Stimulated activated CD4-positive, alpha-beta T cell treated with anti-CD3 and anti-CD28 coated beads, Interleukin-1b, Interleukin-23, amount 100 ng/mL, for 48 hours (primary cell): ENCODE data around the gene ATXN1.
"Not testable (repeated sequence)": the region's sequence is repeated elsewhere in the genome, so short reads cannot be mapped to it uniquely, and the experiment has no call there.

Experiments used
- DNase-seq: peaks from one replicate; pipeline ENCODE4 v3.0.0-alpha.2; 2020

ATXN1 gene

DNA sequence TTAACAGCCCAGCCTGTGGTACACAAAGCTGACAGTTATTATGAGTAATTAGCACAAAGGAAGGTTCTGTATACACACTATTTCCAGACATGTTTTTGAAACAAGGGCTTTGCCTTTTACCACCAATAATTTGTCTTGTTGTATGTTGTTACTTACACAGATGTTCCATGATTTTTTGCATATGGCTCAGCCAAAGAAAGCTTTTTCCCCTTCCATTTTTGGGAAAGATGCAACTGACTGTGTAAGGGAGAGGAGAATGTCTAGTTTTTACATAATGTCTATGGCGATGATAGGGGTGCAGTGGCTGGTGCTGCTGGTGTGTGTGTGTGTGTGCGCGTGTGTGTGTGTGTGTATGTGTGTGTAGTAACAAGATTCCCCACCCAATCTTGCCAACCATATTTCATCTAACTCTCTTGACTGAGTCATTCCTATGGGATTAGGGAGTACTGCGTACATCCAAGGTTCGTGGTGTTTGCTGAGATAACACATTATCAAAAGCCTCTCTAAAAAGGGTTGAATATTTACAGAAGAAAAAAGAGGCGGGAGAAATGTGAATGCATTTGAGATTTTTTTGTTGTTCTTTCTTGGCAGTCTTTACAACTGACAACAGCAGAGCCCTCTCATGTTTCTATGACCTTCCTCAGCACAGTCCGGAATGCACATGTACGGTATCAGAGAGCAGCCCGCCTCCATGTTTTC is 330.7 kb downstream of the ATXN1 start:
- DNase-seq = no peak

DNA sequence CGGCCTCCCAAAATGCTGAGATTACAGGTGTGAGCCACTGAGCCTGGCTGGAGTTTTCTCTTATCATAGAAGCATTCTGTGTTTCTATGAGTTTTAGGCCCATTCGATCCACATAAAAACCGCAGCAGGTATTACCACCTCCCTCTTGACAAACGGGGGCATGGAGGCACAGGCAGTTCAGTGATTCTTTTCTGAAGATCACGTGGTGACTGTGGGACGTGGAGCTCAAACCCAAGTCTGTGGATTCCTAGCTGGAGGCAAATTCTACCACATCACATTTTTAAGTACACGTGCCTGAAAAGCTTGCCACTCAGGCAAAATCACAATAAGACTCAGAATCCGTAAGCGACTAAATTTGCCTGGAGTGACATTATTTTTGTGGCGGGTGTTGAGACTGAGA is 331.6 kb downstream of the ATXN1 start:
- DNase-seq = no peak

DNA sequence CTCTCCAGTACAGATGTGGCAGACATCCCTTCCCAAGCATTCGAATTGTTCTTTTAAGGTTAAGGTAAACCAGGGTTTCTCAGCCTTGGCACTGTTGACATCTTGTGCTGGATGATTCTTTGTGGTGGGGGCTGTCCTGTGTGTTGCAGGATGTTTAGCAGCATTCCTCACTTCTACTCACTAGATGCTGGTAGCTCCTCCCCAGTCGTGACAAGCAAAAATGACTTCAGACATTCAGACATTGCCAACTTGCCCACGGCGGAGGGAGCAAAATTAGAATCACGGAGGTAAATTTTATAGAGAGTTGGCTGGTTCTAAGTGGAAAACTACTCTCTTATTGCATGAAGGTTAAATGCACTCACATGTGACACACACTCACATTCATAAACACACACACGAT is 334.1 kb downstream of the ATXN1 start:
- no peak for DNase-seq

DNA sequence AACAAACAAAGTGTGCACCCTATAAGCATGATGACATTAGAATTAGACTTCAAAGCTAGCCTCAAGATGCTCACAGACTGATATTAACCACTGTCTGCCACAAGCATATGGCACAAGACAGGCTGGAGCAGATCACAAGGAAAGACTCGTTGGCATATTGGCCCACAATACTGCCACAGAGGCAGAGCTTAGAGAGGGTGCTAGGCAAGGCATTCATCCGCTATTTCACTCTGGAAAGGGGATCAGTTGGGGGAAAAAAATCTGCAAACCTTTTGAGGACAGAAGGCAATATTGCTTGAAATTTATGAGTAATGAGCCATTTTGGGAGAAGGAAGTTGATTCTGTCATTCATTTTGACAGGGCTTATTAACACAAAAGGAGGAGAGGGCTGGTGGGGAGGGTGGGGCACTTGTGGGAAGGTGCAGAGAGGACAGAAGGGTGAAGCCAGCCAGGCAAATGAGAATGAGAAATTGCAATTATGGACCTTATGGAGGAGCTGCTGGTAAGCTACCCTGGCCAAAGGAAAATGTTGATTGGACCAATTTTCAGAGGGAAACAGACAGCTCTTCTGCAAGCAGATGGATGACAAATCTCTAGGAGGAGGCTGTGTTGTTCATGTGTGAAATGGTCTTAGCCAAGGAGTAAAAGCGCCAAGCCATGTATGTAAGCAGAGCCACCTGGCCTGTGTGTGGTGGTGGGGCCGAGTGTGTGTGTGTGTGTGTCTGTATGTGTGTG is 335.2 kb downstream of the ATXN1 start:
- no peak for DNase-seq

GRCh38 chr6:16421462-16421960 is 339.7 kb downstream of the ATXN1 start:
- no peak for DNase-seq

- peak; percentile 61 for DNase-seq
Observed at GRCh38 chr6:16420715-16421461, 340.4 kb downstream of the ATXN1 start.

GRCh38 chr6:16420337-16420714 is 340.9 kb downstream of the ATXN1 start:
- DNase-seq = no peak

GRCh38 chr6:16419636-16420336 is 341.5 kb downstream of the ATXN1 start:
- no peak for DNase-seq

DNA sequence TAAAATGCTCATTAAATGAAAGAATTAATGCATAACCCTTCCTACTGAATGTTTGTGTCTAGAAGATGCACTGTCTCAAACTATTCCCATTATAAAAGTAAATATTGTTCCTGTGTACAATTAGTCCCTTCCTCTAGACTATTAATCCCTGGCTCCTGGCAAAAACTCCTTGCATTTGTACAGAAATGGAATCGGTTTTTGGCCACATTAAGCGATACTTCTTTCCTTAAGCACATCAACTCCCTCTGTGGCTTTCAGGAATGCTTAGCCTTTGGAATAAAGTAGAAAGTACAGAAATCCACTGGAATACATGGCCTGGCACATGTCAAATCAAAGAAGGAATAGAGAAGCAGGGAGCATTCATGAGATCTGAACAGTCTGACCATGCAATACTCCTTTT is 343.1 kb downstream of the ATXN1 start:
- no peak for DNase-seq

- DNase-seq = no peak
Observed at GRCh38 chr6:16415677-16416076, 345.6 kb downstream of the ATXN1 start.

GRCh38 chr6:16414205-16414604 is 347.1 kb downstream of the ATXN1 start:
- DNase-seq = peak; percentile 46

GRCh38 chr6:16413399-16413798 is 347.9 kb downstream of the ATXN1 start:
- DNase-seq = peak; percentile 37

- no peak for DNase-seq
Observed at GRCh38 chr6:16412982-16413381, 348.3 kb downstream of the ATXN1 start.

GRCh38 chr6:16412171-16412570 is 349.1 kb downstream of the ATXN1 start:
- no peak for DNase-seq

DNA sequence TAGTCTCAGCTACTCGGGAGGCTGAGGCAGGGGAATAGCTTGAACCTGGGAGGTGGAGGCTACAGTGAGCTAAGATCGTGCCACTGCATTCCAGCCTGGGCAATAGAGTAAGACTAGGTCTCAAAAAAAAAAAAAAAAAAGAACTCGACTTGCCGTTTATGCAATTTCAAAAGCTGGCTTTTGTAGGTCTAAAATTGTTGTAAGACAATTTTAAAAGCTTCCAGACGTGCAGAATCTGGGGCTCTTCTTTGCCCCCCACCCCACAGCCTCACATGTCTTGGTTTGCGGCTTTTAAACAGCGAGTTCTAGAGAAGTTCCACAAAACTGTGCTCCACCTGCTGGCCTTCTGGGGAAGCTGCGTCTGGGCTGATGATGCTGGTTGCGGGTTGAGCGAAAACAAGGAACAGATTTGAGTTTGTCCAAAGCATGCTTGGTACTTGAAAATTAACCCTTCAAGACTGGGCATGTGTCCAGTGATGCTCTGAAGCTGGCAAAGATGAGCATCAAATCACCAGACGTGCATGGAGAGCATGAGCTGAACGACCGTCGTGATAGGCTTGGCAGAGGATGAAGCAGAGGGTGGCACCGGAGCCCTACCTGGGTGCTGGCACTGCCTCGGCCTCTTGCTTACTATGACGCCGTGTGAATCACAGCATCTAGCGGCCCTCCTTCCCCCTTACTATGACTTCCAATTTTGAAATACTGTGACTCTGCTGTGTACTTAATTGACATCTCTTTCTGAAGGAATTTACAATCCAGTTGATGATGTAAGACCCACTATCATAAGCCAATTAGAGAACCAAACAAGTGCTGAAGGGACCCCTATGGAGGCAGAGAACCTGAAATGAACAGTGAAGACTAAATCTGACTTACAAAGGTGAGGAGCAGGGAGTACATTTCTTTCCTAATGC is 351.5 kb downstream of the ATXN1 start:
- peak; percentile 61 for DNase-seq

DNA sequence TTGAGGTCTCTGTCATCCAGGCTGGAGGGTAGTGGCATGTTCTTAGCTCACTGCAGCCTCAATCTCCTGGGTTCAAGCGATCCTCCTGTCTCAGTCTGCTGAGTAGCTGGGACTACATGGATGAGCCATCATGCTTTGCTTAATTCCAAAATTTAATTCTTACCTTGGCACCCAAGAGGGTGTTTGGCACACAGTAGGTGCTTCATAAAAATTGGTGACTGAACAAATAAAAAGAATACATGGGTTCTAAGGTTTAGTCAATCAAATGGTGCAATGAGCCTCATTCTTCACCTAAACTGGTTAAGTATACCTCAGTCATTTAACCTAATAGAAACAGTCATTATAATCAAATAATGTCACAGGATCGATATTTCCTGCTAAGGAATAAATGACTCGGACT is 352.5 kb downstream of the ATXN1 start:
- no peak for DNase-seq

- DNase-seq = no peak
Observed at GRCh38 chr6:16406966-16407365, 354.3 kb downstream of the ATXN1 start.

GRCh38 chr6:16406538-16406937 is 354.7 kb downstream of the ATXN1 start:
- DNase-seq = not testable (repeated sequence)

DNA sequence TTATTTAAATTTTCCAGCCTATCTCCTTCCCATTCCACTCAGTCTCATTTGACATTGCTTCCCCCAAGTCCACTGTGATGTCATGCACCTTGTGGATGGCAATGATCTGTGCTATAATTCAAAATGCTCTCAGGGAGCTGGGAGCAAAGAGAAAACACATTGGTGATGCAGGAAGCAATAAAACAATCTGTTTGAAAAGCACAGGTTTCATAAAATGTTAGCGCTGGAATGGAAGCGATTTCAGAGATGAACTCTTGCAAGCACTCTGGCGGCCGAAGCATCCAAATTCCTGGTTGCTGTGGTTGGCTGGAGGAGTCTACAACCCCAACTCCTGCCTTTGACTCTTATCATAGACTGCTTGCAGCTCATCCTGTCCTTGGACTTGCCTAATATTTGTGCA is 355.9 kb downstream of the ATXN1 start:
- DNase-seq = no peak

DNA sequence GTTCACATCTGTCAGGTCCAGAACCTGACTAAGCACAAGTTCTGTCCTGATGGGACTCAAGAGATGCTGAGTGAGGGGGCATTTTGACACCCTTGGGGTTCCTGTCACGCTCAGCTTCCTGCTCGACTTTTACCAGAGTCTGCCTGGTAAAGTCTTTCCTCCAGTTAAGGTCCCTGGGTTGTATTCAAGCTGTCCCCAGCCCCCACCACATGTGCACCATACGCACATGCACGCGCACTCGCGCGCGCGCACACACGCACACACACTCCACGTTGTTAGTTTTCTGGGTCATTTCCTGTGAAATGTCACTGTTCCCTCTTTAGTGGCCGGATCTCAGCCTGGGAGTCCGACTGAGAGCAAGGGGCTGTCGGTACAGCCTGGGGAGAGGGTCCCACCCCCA is 356.8 kb downstream of the ATXN1 start:
- no peak for DNase-seq

GRCh38 chr6:16403831-16404230 is 357.4 kb downstream of the ATXN1 start:
- DNase-seq = no peak

DNA sequence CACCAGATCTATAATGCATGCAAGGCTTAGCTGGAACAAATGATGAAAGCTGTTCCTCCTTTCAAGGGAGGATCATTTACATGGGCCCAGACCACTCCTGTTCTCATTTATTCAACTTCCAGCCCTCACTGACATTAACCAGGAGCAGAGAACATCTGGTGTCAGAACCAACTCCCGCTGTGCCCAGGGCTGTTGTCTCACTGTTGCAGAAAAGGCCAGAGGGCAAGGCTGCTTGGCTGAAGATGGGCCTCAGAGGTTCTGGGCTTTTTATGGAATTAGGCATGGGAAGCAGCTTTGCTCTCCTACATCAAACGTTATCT is 358.7 kb downstream of the ATXN1 start:
- no peak for DNase-seq
